Kidney (tissue), 14 donors: ENCODE measurements around the gene GATB. TPM values are rescaled to one million over a fixed set of nuclear protein-coding genes. Genes with fewer than 3 reads are reported as not detected.

Experiments used
- DNase-seq, 5 donors: peaks; one replicate each; pipeline ENCODE4 v3.0.0-alpha.2; 2013 to 2020
- FAIRE-seq: peaks from 2 replicates; lab custom pipeline; 2012; peaks lifted over from hg19 to GRCh38; lab: Jason Lieb, UNC
- H3K27ac ChIP-seq, 2 donors: one replicate each; pipeline ENCODE4 v1.7.0; 2013; ENCODE audit warnings: low read depth in 2 of 2, low read length in 2 of 2, inconsistent platforms in 1 of 2
- H3K27me3 ChIP-seq: one replicate; pipeline ENCODE4 v1.7.1; 2013; ENCODE audit warnings: low read length, inconsistent platforms; ENCODE audit not compliant: control insufficient read depth, insufficient read depth
- H3K36me3 ChIP-seq, 3 donors: one replicate each; pipeline versions ENCODE4 v1.7.0 to v1.7.1; 2013; ENCODE audit warnings: low read length in 3 of 3, control low read depth in 1 of 3, inconsistent platforms in 1 of 3; ENCODE audit not compliant: insufficient read depth in 3 of 3, control insufficient read depth in 2 of 3
- H3K4me1 ChIP-seq, 3 donors: one replicate each; pipeline versions ENCODE4 v1.7.0 to v1.7.1; 2013; ENCODE audit warnings: low read length in 3 of 3, inconsistent platforms in 1 of 3, low read depth in 1 of 3; ENCODE audit not compliant: control insufficient read depth in 2 of 3, insufficient read depth in 2 of 3
- H3K4me3 ChIP-seq, 3 donors: one replicate each; pipeline versions ENCODE4 v1.7.0 to v1.8.1; 2013; ENCODE audit warnings: low read length in 3 of 3, control low read depth in 1 of 3, inconsistent platforms in 1 of 3
- H3K9ac ChIP-seq, 3 donors: one replicate each; pipeline versions ENCODE4 v1.7.0 to v1.7.1; 2013; ENCODE audit warnings: low read length in 3 of 3, control low read depth in 1 of 3, inconsistent platforms in 1 of 3
- H3K9me3 ChIP-seq, 3 donors: one replicate each; pipeline versions ENCODE4 v1.7.0 to v1.7.1; 2013; ENCODE audit warnings: low read length in 3 of 3, control low read depth in 1 of 3, inconsistent platforms in 1 of 3; ENCODE audit not compliant: control insufficient read depth in 2 of 3, insufficient read depth in 1 of 3
- intact Hi-C: fragments of 100-400 bp; cut with DNase I; formaldehyde crosslinking; loops from one replicate; pipeline ENCODE4 v1.11.1; 2022
- polyA plus RNA-seq: library from polyadenylated mRNA; stranded (reverse); fragments of 350-450 nt; fragmentation: Illumina TruSeq; extraction: RNeasy Lipid Tissue Mini Kit (QIAGEN cat#74804); gene quantifications from one replicate; pipeline ENCODE4 v1.2.3, GENCODE V29; 2014; ENCODE audit warnings: low read depth, low replicate concordance; ENCODE audit not compliant: insufficient read depth
- total RNA-seq: library from RNA; stranded (reverse); fragmentation: NEBNext Ultra II Directional; extraction: Animal tissue kit (Norgen Biotek cat#: 25700); gene quantifications from one replicate; pipeline ENCODE4 v1.2.1, GENCODE V29; 2021
- TF ChIP-seq, protein P1 (sequence below): IDR thresholded peaks from 3 replicates; pipeline ENCODE4 v1.5.1; 2012; ENCODE audit warnings: mild to moderate bottlenecking, moderate library complexity, borderline replicate concordance; ENCODE audit not compliant: insufficient read depth; ENCODE audit errors: extremely low read depth
- donor health status: control.
- donor health status: control.
- donor health status: control.
- donor health status: control.
- donor health status: control.
- donor health status: DM: yes; HTN: yes; CAD: no.
- donor health status: Normal renal cell carcinoma (clear cell type).

Gene GATB
- total and polyA plus RNA-seq, 2 donors from 2014 or later = 17.0 to 50.9 TPM

DNA sequence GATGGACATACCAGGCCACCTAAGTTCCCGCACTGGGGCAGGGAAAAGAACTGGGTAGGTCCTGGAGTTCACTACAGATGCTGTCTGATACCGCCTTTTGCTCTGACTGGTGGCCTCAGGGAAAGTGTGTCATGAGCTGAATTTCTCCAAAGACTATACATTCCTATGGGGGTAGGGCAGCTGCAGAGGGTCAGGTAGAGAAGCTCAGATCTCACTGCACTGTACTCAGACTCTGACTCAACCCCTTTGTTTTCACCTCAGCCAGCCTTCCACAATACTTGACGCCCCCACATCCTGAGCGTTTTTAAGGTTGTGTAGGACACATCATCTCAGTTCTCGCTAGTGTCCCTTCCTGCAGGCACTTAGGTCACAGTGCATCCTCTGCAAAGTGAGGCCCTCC lies 7.8 kb downstream of the GATB start:
- H3K27ac ChIP-seq = no peak overlapping the region
- H3K4me1 ChIP-seq = no peaks in the 10 kb centered on the region
- H3K36me3 ChIP-seq = peaks cover 0 to 4% (median 0%) of the 10 kb centered on the region in 3 donors
- no peak overlapping the region for H3K4me3 ChIP-seq
- no peak overlapping the region for H3K9ac ChIP-seq
- intact Hi-C loops = no loop called here
- H3K27me3 ChIP-seq = no peaks in the 10 kb centered on the region
- FAIRE-seq = no peak
- no peaks in the 10 kb centered on the region for H3K9me3 ChIP-seq
- TF ChIP-seq, protein P1, sequence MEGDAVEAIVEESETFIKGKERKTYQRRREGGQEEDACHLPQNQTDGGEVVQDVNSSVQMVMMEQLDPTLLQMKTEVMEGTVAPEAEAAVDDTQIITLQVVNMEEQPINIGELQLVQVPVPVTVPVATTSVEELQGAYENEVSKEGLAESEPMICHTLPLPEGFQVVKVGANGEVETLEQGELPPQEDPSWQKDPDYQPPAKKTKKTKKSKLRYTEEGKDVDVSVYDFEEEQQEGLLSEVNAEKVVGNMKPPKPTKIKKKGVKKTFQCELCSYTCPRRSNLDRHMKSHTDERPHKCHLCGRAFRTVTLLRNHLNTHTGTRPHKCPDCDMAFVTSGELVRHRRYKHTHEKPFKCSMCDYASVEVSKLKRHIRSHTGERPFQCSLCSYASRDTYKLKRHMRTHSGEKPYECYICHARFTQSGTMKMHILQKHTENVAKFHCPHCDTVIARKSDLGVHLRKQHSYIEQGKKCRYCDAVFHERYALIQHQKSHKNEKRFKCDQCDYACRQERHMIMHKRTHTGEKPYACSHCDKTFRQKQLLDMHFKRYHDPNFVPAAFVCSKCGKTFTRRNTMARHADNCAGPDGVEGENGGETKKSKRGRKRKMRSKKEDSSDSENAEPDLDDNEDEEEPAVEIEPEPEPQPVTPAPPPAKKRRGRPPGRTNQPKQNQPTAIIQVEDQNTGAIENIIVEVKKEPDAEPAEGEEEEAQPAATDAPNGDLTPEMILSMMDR = no peak
- no peak for DNase-seq

DNA sequence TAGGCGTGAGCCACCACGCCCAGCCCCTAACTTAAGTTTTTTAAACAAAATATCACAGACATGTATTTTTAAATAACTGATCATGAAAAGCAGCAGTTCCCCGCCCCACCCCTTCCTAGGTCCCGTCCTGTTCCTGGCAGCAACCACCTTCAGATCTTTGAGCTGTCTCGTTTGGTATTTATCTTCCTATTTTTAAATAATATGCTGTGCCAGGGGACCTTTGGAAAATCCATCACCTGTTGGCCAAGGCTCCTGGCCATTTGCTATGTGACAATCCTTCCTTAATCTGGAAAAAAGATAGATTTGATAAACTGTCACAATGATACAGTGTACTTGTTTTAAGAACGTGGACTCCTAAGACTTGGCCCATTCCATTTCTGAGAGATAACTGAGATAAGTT lies 10.7 kb downstream of the GATB start:
- H3K4me1 ChIP-seq = no peaks in the 10 kb centered on the region
- DNase-seq (no peak), FAIRE-seq (no peak)
- no peaks in the 10 kb centered on the region for H3K27me3 ChIP-seq
- H3K36me3 ChIP-seq = no peaks in the 10 kb centered on the region
- H3K9ac ChIP-seq = no peak overlapping the region
- H3K27ac ChIP-seq = no peak overlapping the region
- no peaks in the 10 kb centered on the region for H3K9me3 ChIP-seq
- no peak overlapping the region for H3K4me3 ChIP-seq
- TF ChIP-seq, protein P1 = no peak
- intact Hi-C loops = no loop called here

DNA sequence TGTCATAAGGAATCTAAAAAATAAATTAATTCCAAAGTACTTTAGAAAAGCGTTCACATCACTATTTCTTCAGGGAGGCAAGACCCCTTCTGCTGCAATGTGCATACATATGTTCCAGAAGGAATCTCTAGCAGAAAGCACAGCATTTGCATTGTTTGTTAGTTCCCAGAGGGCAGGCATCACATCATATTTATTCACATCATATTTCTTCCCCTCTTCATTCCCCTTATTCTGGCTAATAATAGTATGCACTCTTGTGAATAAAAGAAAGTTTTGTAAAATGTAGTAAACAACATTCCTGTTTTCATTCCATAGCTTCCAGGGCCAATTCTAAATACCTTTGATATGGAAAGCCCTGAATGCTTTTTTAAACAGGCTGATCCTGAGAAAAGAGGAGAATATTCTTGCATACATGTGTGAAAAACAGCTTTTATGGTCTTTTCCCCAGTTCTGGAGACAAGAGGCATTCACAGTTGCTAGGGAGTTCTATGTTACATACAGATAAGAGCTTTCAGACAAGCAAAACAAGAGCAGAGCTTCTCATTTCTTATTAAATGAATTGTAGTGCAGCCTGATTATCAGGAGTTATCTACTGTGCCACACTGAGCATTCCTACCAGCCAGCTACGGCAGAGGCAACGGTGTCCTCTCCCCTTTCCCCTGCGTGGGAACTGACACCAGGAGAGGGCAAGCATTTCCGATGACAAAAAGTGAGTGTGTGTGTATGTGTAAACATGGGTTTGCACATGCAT lies 15.2 kb downstream of the GATB start:
- Histone ChIP-seq H3K9ac (no peak overlapping the region), H3K27ac (no peak overlapping the region), H3K4me1 (no peaks in the 10 kb centered on the region), H3K36me3 (no peaks in the 10 kb centered on the region), H3K9me3 (no peaks in the 10 kb centered on the region), H3K27me3 (no peaks in the 10 kb centered on the region), H3K4me3 (no peak overlapping the region)
- DNase-seq (no peak), FAIRE-seq (no peak)
- intact Hi-C loops = no loop called here
- TF ChIP-seq, protein P1 = no peak
